AG09309 (cell line): ENCODE measurements around the gene PXMP2.

ENCODE experiments used
- DNase-seq: peaks from one replicate; pipeline ENCODE4 v3.0.0-alpha.2; 2010; ENCODE audit warnings: low read depth
- H3K4me3 ChIP-seq: 2 replicates; pipeline ENCODE4 v1.5.1; 2011; ENCODE audit warnings: mild to moderate bottlenecking, low read depth, low read length, moderate library complexity; ENCODE audit not compliant: control insufficient read depth
- CTCF ChIP-seq: IDR thresholded peaks from 2 replicates; pipeline ENCODE4 v1.5.1; 2011; ENCODE audit warnings: mild to moderate bottlenecking, low read depth, low read length, inconsistent platforms; ENCODE audit not compliant: insufficient read depth, control insufficient read depth; ENCODE audit errors: missing control alignments

Gene PXMP2

GRCh38 chr12:132719141-132719953, 32.0 kb downstream of the PXMP2 start:
- TF ChIP-seq CTCF = no peak
- no peak overlapping the region for H3K4me3 ChIP-seq
- DNase-seq = no peak

- no peak for DNase-seq
- H3K4me3 ChIP-seq = no peak overlapping the region
- no peak for TF ChIP-seq CTCF
Observed at GRCh38 chr12:132719954-132720324, 32.6 kb downstream of the PXMP2 start.

GRCh38 chr12:132720606-132721345, 33.4 kb downstream of the PXMP2 start:
- no peak for DNase-seq
- no peak for TF ChIP-seq CTCF
- no peak overlapping the region for H3K4me3 ChIP-seq

- TF ChIP-seq CTCF = no peak
- no peak overlapping the region for H3K4me3 ChIP-seq
- no peak for DNase-seq
Observed at GRCh38 chr12:132723015-132723763, 35.8 kb downstream of the PXMP2 start.

GRCh38 chr12:132723764-132724140, 36.4 kb downstream of the PXMP2 start:
- peak; percentile 21 for DNase-seq
- TF ChIP-seq CTCF = no peak
- no peak overlapping the region for H3K4me3 ChIP-seq

GRCh38 chr12:132724506-132725241, 37.3 kb downstream of the PXMP2 start:
- no peak for DNase-seq
- no peak for TF ChIP-seq CTCF
- no peak overlapping the region for H3K4me3 ChIP-seq
